PC-9 (cell line): ENCODE measurements around the gene HTT. TPM values are rescaled to one million over a fixed set of nuclear protein-coding genes. Genes with fewer than 3 reads are reported as not detected.

Experiments used
- BruUV-seq: library from RNA; stranded (reverse); fragments of 400-500 nt; replicated peaks from 2 replicates; lab custom pipeline; 2021; lab: Mats Ljungman, UMichigan
- CTCF ChIA-PET: fragments of 300-600 bp; sonication (Branson Sonifier 250); formaldehyde crosslinking; loops from one replicate; lab custom pipeline; 2022; ENCODE audit warnings: antibody characterized with exemption; lab: Charles Lee
- POLR2A ChIA-PET: fragments of 300-600 bp; sonication (Branson Sonifier 250); formaldehyde crosslinking; loops from one replicate; lab custom pipeline; 2022; ENCODE audit warnings: antibody characterized with exemption; ENCODE audit not compliant: unreplicated experiment; lab: Charles Lee
- DNase-seq, 2 experiments: peaks; one replicate each; pipeline versions ENCODE4 v3.0.0 to v3.0.0-alpha.2; 2015 to 2022; ENCODE audit warnings: mixed read lengths in 1 of 2
- H2AFZ ChIP-seq: fragments of 200-600 bp; sonication (generic); 2 replicates; pipeline ENCODE4 v1.8.1; 2017; ENCODE audit warnings: antibody characterized with exemption
- H3F3A ChIP-seq: fragments of 200-600 bp; sonication (generic); 2 replicates; pipeline ENCODE4 v1.8.1; 2017; ENCODE audit warnings: antibody characterized with exemption, mild to moderate bottlenecking, low read depth; ENCODE audit not compliant: insufficient read depth
- H3K27ac ChIP-seq: fragments of 200-600 bp; sonication (generic); 2 replicates; pipeline ENCODE4 v1.6.1; 2016; ENCODE audit warnings: mixed run types
- H3K27me3 ChIP-seq: fragments of 200-600 bp; sonication (generic); 2 replicates; pipeline ENCODE4 v1.6.1; 2016; ENCODE audit warnings: low read depth, mixed run types; ENCODE audit not compliant: insufficient read depth
- H3K36me3 ChIP-seq: fragments of 200-600 bp; sonication (generic); 2 replicates; pipeline ENCODE4 v1.6.1; 2016; ENCODE audit warnings: low read depth, mixed run types
- H3K4me1 ChIP-seq: fragments of 200-600 bp; sonication (generic); replicated peaks from 2 replicates; pipeline ENCODE4 v1.6.1; 2016; ENCODE audit warnings: mixed run types; ENCODE audit not compliant: insufficient read depth
- H3K4me2 ChIP-seq: fragments of 200-600 bp; sonication (generic); 2 replicates; pipeline ENCODE4 v1.6.1; 2017; ENCODE audit warnings: mixed run types
- H3K4me3 ChIP-seq: fragments of 200-600 bp; sonication (generic); 2 replicates; pipeline ENCODE4 v1.6.1; 2016; ENCODE audit warnings: mixed run types
- H3K79me2 ChIP-seq: fragments of 200-600 bp; sonication (generic); 2 replicates; pipeline ENCODE4 v1.6.1; 2017; ENCODE audit warnings: low read depth, mixed run types
- H3K9me2 ChIP-seq: fragments of 200-600 bp; sonication (generic); 2 replicates; pipeline ENCODE4 v1.8.1; 2017; ENCODE audit warnings: mild to moderate bottlenecking; ENCODE audit not compliant: insufficient read depth
- H3K9me3 ChIP-seq: fragments of 200-600 bp; sonication (generic); 2 replicates; pipeline ENCODE4 v1.8.1; 2016; ENCODE audit warnings: low read depth; ENCODE audit not compliant: insufficient read depth
- H4K20me1 ChIP-seq: fragments of 200-600 bp; sonication (generic); 2 replicates; pipeline ENCODE4 v1.8.1; 2017; ENCODE audit not compliant: insufficient read depth
- EZH2 ChIP-seq: fragments of 200-600 bp; sonication (generic); IDR thresholded peaks from 2 replicates; pipeline ENCODE4 v1.8.0; 2017; ENCODE audit warnings: antibody characterized with exemption, low read depth
- intact Hi-C: fragments of 100-400 bp; cut with micrococcal nuclease; formaldehyde crosslinking; loops from one replicate; pipeline ENCODE4 v1.10.0; 2022; ENCODE audit not compliant: unreplicated experiment
- total RNA-seq: library from RNA; stranded (reverse); gene quantifications from 2 replicates; pipeline ENCODE4 v1.2.3, GENCODE V29; 2021
- TF ChIP-seq, protein P1 (sequence below): fragments of 200-600 bp; sonication (generic); conservative IDR thresholded peaks from 2 replicates; pipeline ENCODE4 v1.6.1; 2017; ENCODE audit warnings: mixed run types, antibody characterized with exemption, mild to moderate bottlenecking, moderate library complexity

HTT gene
- total RNA-seq, 1 experiment from 2014 or later: 81.7 TPM

- intact Hi-C loops: no loop called here
- Histone ChIP-seq H3K4me3 (no peak overlapping the region), H4K20me1 (no peaks in the 10 kb centered on the region), H3K4me2 (no peak overlapping the region), H3K79me2 (no peaks in the 10 kb centered on the region), H3K27me3 (no peaks in the 10 kb centered on the region), H3K4me1 (peaks cover 9% of the 10 kb centered on the region), H3F3A (peaks cover 6% of the 10 kb centered on the region; the same call in 1 of the 2 replicates), H3K36me3 (no peaks in the 10 kb centered on the region), H3K9me3 (no peaks in the 10 kb centered on the region), H3K9me2 (no peaks in the 10 kb centered on the region), H2AFZ (no peak overlapping the region), H3K27ac (no peak overlapping the region)
- ChIA-PET POLR2A (no interaction called here), CTCF (no interaction called here)
- BruUV-seq: no TSS peak
- DNase-seq: no peak
- no peak for TF ChIP-seq EZH2
- TF ChIP-seq, protein P1, sequence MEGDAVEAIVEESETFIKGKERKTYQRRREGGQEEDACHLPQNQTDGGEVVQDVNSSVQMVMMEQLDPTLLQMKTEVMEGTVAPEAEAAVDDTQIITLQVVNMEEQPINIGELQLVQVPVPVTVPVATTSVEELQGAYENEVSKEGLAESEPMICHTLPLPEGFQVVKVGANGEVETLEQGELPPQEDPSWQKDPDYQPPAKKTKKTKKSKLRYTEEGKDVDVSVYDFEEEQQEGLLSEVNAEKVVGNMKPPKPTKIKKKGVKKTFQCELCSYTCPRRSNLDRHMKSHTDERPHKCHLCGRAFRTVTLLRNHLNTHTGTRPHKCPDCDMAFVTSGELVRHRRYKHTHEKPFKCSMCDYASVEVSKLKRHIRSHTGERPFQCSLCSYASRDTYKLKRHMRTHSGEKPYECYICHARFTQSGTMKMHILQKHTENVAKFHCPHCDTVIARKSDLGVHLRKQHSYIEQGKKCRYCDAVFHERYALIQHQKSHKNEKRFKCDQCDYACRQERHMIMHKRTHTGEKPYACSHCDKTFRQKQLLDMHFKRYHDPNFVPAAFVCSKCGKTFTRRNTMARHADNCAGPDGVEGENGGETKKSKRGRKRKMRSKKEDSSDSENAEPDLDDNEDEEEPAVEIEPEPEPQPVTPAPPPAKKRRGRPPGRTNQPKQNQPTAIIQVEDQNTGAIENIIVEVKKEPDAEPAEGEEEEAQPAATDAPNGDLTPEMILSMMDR: no peak
Measured at GRCh38 chr4:3251691-3252479, 177.4 kb downstream of the HTT start.

- Histone ChIP-seq H4K20me1 (no peaks in the 10 kb centered on the region), H3K4me3 (no peak overlapping the region), H3F3A (peaks cover 7% of the 10 kb centered on the region; the same call in 1 of the 2 replicates), H2AFZ (no peak overlapping the region), H3K4me2 (no peak overlapping the region), H3K9me3 (no peaks in the 10 kb centered on the region), H3K79me2 (no peaks in the 10 kb centered on the region), H3K27me3 (no peaks in the 10 kb centered on the region), H3K36me3 (no peaks in the 10 kb centered on the region), H3K27ac (no peak overlapping the region), H3K4me1 (peaks cover 14% of the 10 kb centered on the region), H3K9me2 (no peaks in the 10 kb centered on the region)
- CTCF ChIA-PET: no interaction called here
- POLR2A ChIA-PET: no interaction called here
- intact Hi-C loops: no loop called here
- DNase-seq: no peak
- BruUV-seq: no TSS peak
- TF ChIP-seq, protein P1: no peak
- no peak for TF ChIP-seq EZH2
Measured at GRCh38 chr4:3252480-3252828, 178.0 kb downstream of the HTT start.

GRCh38 chr4:3252831-3253641 lies 178.6 kb downstream of the HTT start:
- H2AFZ ChIP-seq: no peak overlapping the region
- intact Hi-C loops: no loop called here
- H3K4me1 ChIP-seq: peaks cover 20% of the 10 kb centered on the region
- H3K27me3 ChIP-seq: no peaks in the 10 kb centered on the region
- H3K9me3 ChIP-seq: no peaks in the 10 kb centered on the region
- no peaks in the 10 kb centered on the region for H3K36me3 ChIP-seq
- no peaks in the 10 kb centered on the region for H3K79me2 ChIP-seq
- no peak overlapping the region for H3K4me2 ChIP-seq
- no peak for DNase-seq
- no TSS peak for BruUV-seq
- H3F3A ChIP-seq: peaks cover 9% of the 10 kb centered on the region; the same call in 1 of the 2 replicates
- TF ChIP-seq, protein P1: no peak
- no peak for TF ChIP-seq EZH2
- no peak overlapping the region for H3K4me3 ChIP-seq
- no peaks in the 10 kb centered on the region for H3K9me2 ChIP-seq
- ChIA-PET CTCF (no interaction called here), POLR2A (no interaction called here)
- H3K27ac ChIP-seq: no peak overlapping the region
- no peaks in the 10 kb centered on the region for H4K20me1 ChIP-seq
